H1 (cell line): ENCODE measurements around the gene CEACAM1. TPM values are rescaled to one million over a fixed set of nuclear protein-coding genes. Genes with fewer than 3 reads are reported as not detected.

Experiments used
- CREB1 ChIP-seq: IDR thresholded peaks from 2 replicates; pipeline ENCODE4 v1.6.1; 2012; ENCODE audit warnings: inconsistent platforms
- FOSL1 ChIP-seq: IDR thresholded peaks from 2 replicates; pipeline ENCODE4 v1.6.1; 2011; ENCODE audit warnings: mild to moderate bottlenecking, low read depth, low read length, moderate library complexity; ENCODE audit not compliant: insufficient read depth
- SIRT6 ChIP-seq: IDR thresholded peaks from one replicate; pipeline ENCODE4 v1.7.1; 2012; ENCODE audit warnings: low read length, inconsistent platforms
- SIX5 ChIP-seq: IDR thresholded peaks from 2 replicates; pipeline ENCODE4 v1.6.1; 2011; ENCODE audit warnings: mild to moderate bottlenecking, low read depth, low read length
- SP2 ChIP-seq: IDR thresholded peaks from 2 replicates; pipeline ENCODE4 v1.6.1; 2012; ENCODE audit warnings: mild to moderate bottlenecking, low read length, inconsistent platforms
- SRF ChIP-seq: IDR thresholded peaks from 2 replicates; pipeline ENCODE4 v1.6.1; 2011; ENCODE audit warnings: mild to moderate bottlenecking, low read depth, low read length, moderate library complexity
- polyA plus RNA-seq, 7 experiments: library from polyadenylated mRNA; depleted of rRNA in 3 of 7; stranded (reverse) in 5 of 7; unstranded in 2 of 7; fragments of >200 nt in 5 of 7; fragments of 200-250 nt in 2 of 7; gene quantifications; 1 replicate in 5 of 7; 2 replicates in 1 of 7; 4 replicates in 1 of 7; pipeline versions ENCODE4 v1.2.1 to v1.2.3, GENCODE V29; 2011 to 2013; ENCODE audit warnings: missing spikeins in 2 of 7, mixed read lengths in 2 of 7
- total RNA-seq: library from RNA; stranded (reverse); fragmentation: NEBNext Ultra II Directional; extraction: Animal tissue kit (Norgen Biotek cat#: 25700); gene quantifications from 2 replicates; pipeline ENCODE4 v1.2.1, GENCODE V29; 2021

Gene CEACAM1
- total and polyA plus RNA-seq, 2 of the 8 experiments (the other 6 are each of a cell fraction or from before 2014, with no cell fraction given): 1.8 to 3.6 TPM

- TF ChIP-seq FOSL1: no peak
- no peak for TF ChIP-seq SRF
- TF ChIP-seq CREB1: no peak
- no peak for TF ChIP-seq SIRT6
- no peak for TF ChIP-seq SIX5
- no peak for TF ChIP-seq SP2
Observed at GRCh38 chr19:42498169-42498757, 30.0 kb downstream of the CEACAM1 start (continued).
